Testis (tissue), 3 donors: ENCODE data around the gene CUX1. TPM values are rescaled to one million over a fixed set of nuclear protein-coding genes. Genes with fewer than 3 reads are reported as not detected.
"Not testable (repeated sequence)": the region's sequence is repeated elsewhere in the genome, so short reads cannot be mapped to it uniquely, and the experiment has no call there.

Experiments
- DNase-seq: peaks from one replicate; pipeline ENCODE4 v3.0.0-alpha.2; 2019
- H3K27ac ChIP-seq, 2 donors: fragments of 200-600 bp; sonication (generic); one replicate each; pipeline ENCODE4 v1.5.1; 2019
- H3K27me3 ChIP-seq: fragments of 200-600 bp; sonication (generic); one replicate; pipeline ENCODE4 v1.5.1; 2019
- H3K36me3 ChIP-seq: fragments of 200-600 bp; sonication (generic); one replicate; pipeline ENCODE4 v1.5.1; 2017; ENCODE audit warnings: low read depth; ENCODE audit errors: missing control alignments
- H3K4me1 ChIP-seq: fragments of 200-600 bp; sonication (generic); one replicate; pipeline ENCODE4 v1.5.1; 2019
- H3K4me3 ChIP-seq, 2 donors: fragments of 200-600 bp; sonication (generic); one replicate each; pipeline ENCODE4 v1.5.1; 2017 to 2019
- H3K9me3 ChIP-seq: fragments of 200-600 bp; sonication (generic); one replicate; pipeline ENCODE4 v1.5.1; 2017
- CTCF ChIP-seq, 3 experiments: fragments of 450-650 bp in 2 of 3; fragments of 200-600 bp in 1 of 3; sonication (generic) in 1 of 3; IDR thresholded peaks; one replicate each; pipeline ENCODE4 v1.5.1; 2016 to 2019; ENCODE audit warnings: antibody characterized with exemption in 3 of 3, mild to moderate bottlenecking in 2 of 3, moderate library complexity in 1 of 3
- POLR2A ChIP-seq: fragments of 450-650 bp; IDR thresholded peaks from one replicate; pipeline ENCODE4 v1.6.1; 2017; ENCODE audit warnings: antibody characterized with exemption, mild to moderate bottlenecking, moderate library complexity
- WGBS, 2 donors: methylation state at CpG; one replicate each; pipeline ENCODE4 v1.1.5; 2018; 5-methylcytosine and 5-hydroxymethylcytosine counted together
- intact Hi-C: fragments of 100-400 bp; cut with DNase I; formaldehyde crosslinking; loops from one replicate; pipeline ENCODE4 v1.15.1; 2023; ENCODE audit warnings: low total_unique reads
- polyA plus RNA-seq: library from polyadenylated mRNA; stranded (reverse); fragments of 350-450 nt; fragmentation: Illumina TruSeq; extraction: RNeasy Lipid Tissue Mini Kit (QIAGEN cat#74804); gene quantifications from one replicate; pipeline ENCODE4 v1.2.3, GENCODE V29; 2014; ENCODE audit warnings: low read depth, low replicate concordance; ENCODE audit not compliant: insufficient read depth
- total RNA-seq, 2 donors: library from RNA; depleted of rRNA; stranded (reverse); fragments of >200 nt; gene quantifications; one replicate each; pipeline ENCODE4 v1.2.3, GENCODE V29; 2016

CUX1 gene
- total and polyA plus RNA-seq, 3 donors from 2014 or later, result 30.8 to 46.3 (median 43.1) TPM

- no peak for DNase-seq
- Histone ChIP-seq H3K27ac (no peak overlapping the region), H3K4me1 (no peaks in the 10 kb centered on the region), H3K9me3 (no peaks in the 10 kb centered on the region), H3K4me3 (no peak overlapping the region), H3K27me3 (no peaks in the 10 kb centered on the region), H3K36me3 (no peaks in the 10 kb centered on the region)
- 98% methylated on average over 12 of the region's 12 CpGs for WGBS, 2 donors
- TF ChIP-seq CTCF (IDR thresholded peaks at IDR 0.05), result no peak
- TF ChIP-seq POLR2A, result no peak
- intact Hi-C loops, result no loop called here
These were observed 405.0 kb downstream of the CUX1 start for GRCh38 chr7:102222445-102222844.

- 78 to 79% methylated on average over 5 of the region's 5 CpGs for WGBS, 2 donors
- Histone ChIP-seq H3K27me3 (no peaks in the 10 kb centered on the region), H3K4me1 (no peaks in the 10 kb centered on the region), H3K4me3 (no peak overlapping the region), H3K36me3 (no peaks in the 10 kb centered on the region), H3K27ac (no peak overlapping the region), H3K9me3 (no peaks in the 10 kb centered on the region)
- no peak for TF ChIP-seq POLR2A
- no peak for DNase-seq
- intact Hi-C loops, result no loop called here
These were observed 405.8 kb downstream of the CUX1 start for GRCh38 chr7:102223184-102223583.

- no peak for TF ChIP-seq CTCF (IDR thresholded peaks at IDR 0.05)
- no peak for TF ChIP-seq POLR2A
- Histone ChIP-seq H3K9me3 (no peaks in the 10 kb centered on the region), H3K36me3 (no peaks in the 10 kb centered on the region), H3K4me3 (no peak overlapping the region), H3K27ac (no peak overlapping the region), H3K4me1 (no peaks in the 10 kb centered on the region), H3K27me3 (no peaks in the 10 kb centered on the region)
- no peak for DNase-seq
- 48 to 68% methylated on average over 10 of the region's 10 CpGs for WGBS, 2 donors
- intact Hi-C loops, result no loop called here
These were observed 407.6 kb downstream of the CUX1 start for GRCh38 chr7:102225025-102225424.

- Histone ChIP-seq H3K27ac (no peak overlapping the region), H3K4me3 (no peak overlapping the region), H3K36me3 (no peaks in the 10 kb centered on the region), H3K4me1 (no peaks in the 10 kb centered on the region), H3K27me3 (no peaks in the 10 kb centered on the region), H3K9me3 (no peaks in the 10 kb centered on the region)
- DNase-seq, result no peak
- TF ChIP-seq CTCF (IDR thresholded peaks at IDR 0.05) (no peak), POLR2A (no peak)
- intact Hi-C loops, result no loop called here
- 85 to 89% methylated on average over 16 to 18 of the region's 18 CpGs for WGBS, 2 donors
These were observed 409.9 kb downstream of the CUX1 start for GRCh38 chr7:102227371-102227770.

- Histone ChIP-seq H3K9me3 (no peaks in the 10 kb centered on the region), H3K4me1 (no peaks in the 10 kb centered on the region), H3K4me3 (no peak overlapping the region), H3K27me3 (no peaks in the 10 kb centered on the region), H3K27ac (no peak overlapping the region), H3K36me3 (no peaks in the 10 kb centered on the region)
- intact Hi-C loops, result no loop called here
- TF ChIP-seq POLR2A (no peak), CTCF (IDR thresholded peaks at IDR 0.05) (no peak)
- WGBS, 2 donors, result 94 to 95% methylated on average over 11 to 12 of the region's 12 CpGs
- no peak for DNase-seq
These were observed 411.5 kb downstream of the CUX1 start for GRCh38 chr7:102228935-102229334.

- H3K27me3 ChIP-seq, H3K9me3 ChIP-seq, H3K36me3 ChIP-seq, intact Hi-C loops, H3K4me3 ChIP-seq, H3K27ac ChIP-seq, H3K4me1 ChIP-seq, DNase-seq: not testable (repeated sequence)
- WGBS, 2 donors, result 93 to 97% methylated on average over 5 of the region's 5 CpGs
These were observed 412.7 kb downstream of the CUX1 start for GRCh38 chr7:102230162-102230561.
